ENCODE results near the gene RASGEF1B. TPM values are rescaled to one million over a fixed set of nuclear protein-coding genes. Genes with fewer than 3 reads are reported as not detected.
"Not testable (repeated sequence)": the region's sequence is repeated elsewhere in the genome, so short reads cannot be mapped to it uniquely, and the experiment has no call there.

RASGEF1B gene
- total RNA-seq, 1 donor from 2014 or later, result 43.7 TPM

DNA sequence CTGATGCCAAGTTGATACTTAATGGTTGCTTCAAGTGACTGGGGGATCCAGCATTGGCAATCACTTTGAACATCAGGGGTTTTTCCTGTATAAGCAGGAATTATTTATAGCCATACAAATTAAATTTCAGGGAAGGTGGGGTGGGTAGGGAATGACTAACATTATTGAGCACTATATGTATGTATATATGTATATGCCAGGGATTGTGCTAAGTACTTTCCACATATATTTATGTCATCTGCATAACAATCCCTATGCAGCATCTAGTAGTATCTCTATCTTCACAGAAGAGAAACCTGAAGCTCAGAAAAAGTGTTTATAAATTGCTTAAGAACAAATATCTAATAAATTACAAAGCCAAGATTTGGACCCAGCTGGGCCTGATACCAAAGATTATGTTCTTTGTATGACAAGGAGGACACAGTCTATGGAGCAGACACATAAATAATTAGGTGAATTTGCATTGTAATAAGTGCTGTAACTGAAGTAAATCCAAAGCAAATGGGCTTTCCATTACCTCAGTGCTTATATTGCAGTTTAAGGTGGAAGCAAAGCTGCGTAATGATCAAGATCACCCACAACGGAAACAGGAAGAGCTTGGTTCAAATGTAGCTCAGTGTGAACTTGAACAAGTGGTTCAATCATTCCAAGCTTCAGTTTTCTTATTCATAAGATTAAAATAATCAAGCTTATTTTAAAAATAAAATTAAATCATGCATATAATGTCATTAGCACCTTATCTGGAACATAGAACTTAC is 18.9 kb upstream of the RASGEF1B start:
- Mint-ChIP-seq H3K27ac (peak overlapping the region; percentile 86), H3K27me3 (no peaks in the 10 kb centered on the region), H3K4me1 (peaks cover 63% of the 10 kb centered on the region), H3K9me3 (peaks cover 3% of the 10 kb centered on the region), H3K36me3 (ENCODE audit: low read depth) (no peaks in the 10 kb centered on the region), H3K4me3 (no peak overlapping the region)
- ATAC-seq (ENCODE audit: low read depth) (peak; percentile 4), DNase-seq (no peak)
- TF ChIP-seq, protein P1, sequence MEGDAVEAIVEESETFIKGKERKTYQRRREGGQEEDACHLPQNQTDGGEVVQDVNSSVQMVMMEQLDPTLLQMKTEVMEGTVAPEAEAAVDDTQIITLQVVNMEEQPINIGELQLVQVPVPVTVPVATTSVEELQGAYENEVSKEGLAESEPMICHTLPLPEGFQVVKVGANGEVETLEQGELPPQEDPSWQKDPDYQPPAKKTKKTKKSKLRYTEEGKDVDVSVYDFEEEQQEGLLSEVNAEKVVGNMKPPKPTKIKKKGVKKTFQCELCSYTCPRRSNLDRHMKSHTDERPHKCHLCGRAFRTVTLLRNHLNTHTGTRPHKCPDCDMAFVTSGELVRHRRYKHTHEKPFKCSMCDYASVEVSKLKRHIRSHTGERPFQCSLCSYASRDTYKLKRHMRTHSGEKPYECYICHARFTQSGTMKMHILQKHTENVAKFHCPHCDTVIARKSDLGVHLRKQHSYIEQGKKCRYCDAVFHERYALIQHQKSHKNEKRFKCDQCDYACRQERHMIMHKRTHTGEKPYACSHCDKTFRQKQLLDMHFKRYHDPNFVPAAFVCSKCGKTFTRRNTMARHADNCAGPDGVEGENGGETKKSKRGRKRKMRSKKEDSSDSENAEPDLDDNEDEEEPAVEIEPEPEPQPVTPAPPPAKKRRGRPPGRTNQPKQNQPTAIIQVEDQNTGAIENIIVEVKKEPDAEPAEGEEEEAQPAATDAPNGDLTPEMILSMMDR (IDR thresholded peaks at IDR 0.05), result no peak
- intact Hi-C loops (cut with micrococcal nuclease), result loop anchor here (1.0 to 10.0 kb wide), 3 partner anchors 8 to 1624 kb away; partner anchors contain the start of gene PLAC8
- ChIA-PET POLR2A (interaction anchor here (0.8 to 6.8 kb wide), 5 partner anchors 8 to 72 kb away, joined by 3 to 75 read pairs (median 3); partner anchors contain the start of gene RASGEF1B), CTCF (interaction anchor here (1.0 to 3.7 kb wide), 3 partner anchors 10 to 354 kb away, joined by 4 to 12 read pairs (median 4); partner anchors contain the start of gene RASGEF1B)

DNA sequence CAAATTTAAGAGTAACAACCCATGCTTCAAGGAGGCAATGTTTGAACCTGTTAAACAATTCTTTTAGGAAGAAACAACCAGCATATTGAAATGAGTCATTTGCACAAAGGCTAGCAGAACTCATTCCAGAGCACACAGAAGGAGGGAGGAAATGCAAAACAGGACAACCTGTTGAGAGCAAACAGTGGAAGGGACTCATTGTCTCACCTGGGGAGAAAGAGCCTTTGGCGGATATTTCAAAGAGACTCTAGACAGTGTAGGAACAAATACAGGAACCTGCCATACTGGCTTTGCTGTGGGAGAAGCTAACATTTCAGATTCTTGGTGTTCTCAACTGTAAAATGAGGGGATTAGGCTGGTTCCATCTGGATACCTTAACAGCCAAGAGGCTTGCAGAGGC is 14.8 kb upstream of the RASGEF1B start:
- Mint-ChIP-seq H3K27me3 (no peaks in the 10 kb centered on the region), H3K4me1 (peaks cover 35% of the 10 kb centered on the region), H3K27ac (no peak overlapping the region), H3K36me3 (ENCODE audit: low read depth) (no peaks in the 10 kb centered on the region), H3K9me3 (no peaks in the 10 kb centered on the region), H3K4me3 (no peak overlapping the region)
- TF ChIP-seq, protein P1 (IDR thresholded peaks at IDR 0.05), result no peak
- POLR2A ChIA-PET, result no interaction called here
- DNase-seq, result no peak
- CTCF ChIA-PET, result no interaction called here
- intact Hi-C loops (cut with micrococcal nuclease), result no loop called here
- ATAC-seq (ENCODE audit: low read depth), result no peak

DNA sequence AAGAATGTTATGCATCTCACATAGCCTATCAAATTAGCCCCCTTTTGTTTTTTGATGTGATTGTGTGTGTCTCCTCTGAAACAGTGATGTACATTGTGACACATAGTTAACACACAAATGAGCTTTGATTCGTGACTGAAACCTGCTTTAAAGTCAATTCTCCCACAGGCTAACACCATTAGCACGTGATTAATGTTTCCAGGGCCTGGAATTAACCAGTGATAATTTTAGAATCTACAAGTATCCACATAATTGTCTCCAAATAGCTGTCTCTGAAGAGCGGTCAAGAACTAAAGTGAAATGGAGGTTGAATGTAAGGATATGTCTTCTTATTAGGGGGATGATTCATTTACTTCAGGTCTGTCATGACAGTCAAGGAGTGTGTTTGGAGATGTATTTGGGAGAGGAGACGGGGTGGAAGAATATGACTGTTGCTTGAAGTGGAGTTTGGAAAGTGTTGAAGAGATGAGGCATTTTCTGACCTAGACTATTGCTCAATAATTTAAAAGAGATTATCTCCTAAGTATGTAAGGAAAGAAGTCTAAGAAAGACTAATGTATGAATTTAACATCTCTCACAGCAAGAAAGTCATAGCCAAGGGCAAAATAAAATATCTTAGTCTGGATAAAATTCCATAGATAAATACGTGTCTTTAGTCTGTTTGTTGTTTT is 13.7 kb upstream of the RASGEF1B start:
- Mint-ChIP-seq H3K4me1 (peaks cover 27% of the 10 kb centered on the region), H3K27me3 (no peaks in the 10 kb centered on the region), H3K4me3 (no peak overlapping the region), H3K27ac (no peak overlapping the region), H3K36me3 (ENCODE audit: low read depth) (no peaks in the 10 kb centered on the region), H3K9me3 (no peaks in the 10 kb centered on the region)
- ChIA-PET CTCF (interaction anchor here (1.2 kb wide), 1 partner anchor 202 kb away, joined by 3 read pairs; no protein-coding TSS in a partner anchor), POLR2A (no interaction called here)
- ATAC-seq (ENCODE audit: low read depth), result no peak
- intact Hi-C loops (cut with micrococcal nuclease), result no loop called here
- DNase-seq, result no peak
- TF ChIP-seq, protein P1 (IDR thresholded peaks at IDR 0.05), result no peak

DNA sequence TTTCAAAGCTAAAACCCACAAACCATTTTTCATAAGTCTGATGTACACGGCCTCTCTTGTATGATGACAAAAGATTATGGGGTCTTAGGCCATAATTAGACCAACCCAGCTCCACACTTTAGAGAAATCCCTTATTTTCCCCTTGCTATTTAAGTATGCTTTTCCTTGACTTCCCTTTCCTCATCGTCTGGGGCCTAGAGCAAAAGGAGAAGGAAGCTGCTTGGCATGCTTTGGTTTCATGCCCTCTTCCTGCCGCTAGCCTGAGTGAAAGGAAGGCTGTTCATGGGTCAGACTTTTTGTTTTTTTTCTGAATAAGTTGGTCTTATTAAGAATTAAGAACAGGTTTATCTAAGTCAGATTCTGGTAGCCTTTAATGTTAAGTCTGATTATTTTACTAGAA is 10.6 kb upstream of the RASGEF1B start:
- DNase-seq (no peak), ATAC-seq (ENCODE audit: low read depth) (no peak)
- no peaks in the 10 kb centered on the region for H3K27me3 Mint-ChIP-seq
- intact Hi-C loops (cut with micrococcal nuclease), result loop anchor here (1.0 kb wide), 2 partner anchors 8 to 9 kb away; no protein-coding TSS in a partner anchor
- no peak overlapping the region for H3K4me3 Mint-ChIP-seq
- H3K4me1 Mint-ChIP-seq, result peaks cover 8% of the 10 kb centered on the region
- H3K9me3 Mint-ChIP-seq, result no peaks in the 10 kb centered on the region
- TF ChIP-seq, protein P1 (IDR thresholded peaks at IDR 0.05), result no peak
- ChIA-PET POLR2A (interaction anchor here (0.9 to 1.4 kb wide), 3 partner anchors 8 to 28 kb away, joined by 3 to 7 read pairs (median 3); partner anchors contain the start of gene RASGEF1B), CTCF (no interaction called here)
- H3K27ac Mint-ChIP-seq, result peak overlapping the region; percentile 43
- H3K36me3 Mint-ChIP-seq (ENCODE audit: low read depth), result no peaks in the 10 kb centered on the region

DNA sequence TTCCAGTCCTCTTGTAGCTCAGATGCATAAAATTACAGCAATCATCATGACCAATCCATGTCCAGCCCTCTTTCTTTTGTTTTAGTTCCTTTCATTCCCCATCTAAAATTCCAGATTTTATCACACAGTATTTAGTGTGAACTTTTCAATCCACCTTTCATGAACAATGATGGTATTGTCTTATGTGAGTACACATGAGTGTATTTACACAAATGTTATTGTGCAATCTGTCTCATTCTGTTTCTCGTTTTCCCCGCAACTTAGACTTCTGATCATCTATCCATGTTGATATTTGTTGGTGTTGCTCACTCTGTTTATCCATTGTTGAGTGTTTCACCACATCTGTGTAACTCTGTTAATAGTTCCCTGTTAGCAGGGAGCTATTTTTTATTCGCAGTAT is 9.4 kb upstream of the RASGEF1B start:
- ATAC-seq (ENCODE audit: low read depth) (no peak), DNase-seq (no peak)
- H3K4me3 Mint-ChIP-seq, result no peak overlapping the region
- no peaks in the 10 kb centered on the region for H3K36me3 Mint-ChIP-seq (ENCODE audit: low read depth)
- POLR2A ChIA-PET, result no interaction called here
- no peak overlapping the region for H3K27ac Mint-ChIP-seq
- H3K9me3 Mint-ChIP-seq, result no peaks in the 10 kb centered on the region
- TF ChIP-seq, protein P1 (IDR thresholded peaks at IDR 0.05), result no peak
- intact Hi-C loops (cut with micrococcal nuclease), result no loop called here
- H3K27me3 Mint-ChIP-seq, result no peaks in the 10 kb centered on the region
- CTCF ChIA-PET, result interaction anchor here (1.5 kb wide), 1 partner anchor 10 kb away, joined by 4 read pairs; no protein-coding TSS in a partner anchor
- H3K4me1 Mint-ChIP-seq, result peaks cover 8% of the 10 kb centered on the region

DNA sequence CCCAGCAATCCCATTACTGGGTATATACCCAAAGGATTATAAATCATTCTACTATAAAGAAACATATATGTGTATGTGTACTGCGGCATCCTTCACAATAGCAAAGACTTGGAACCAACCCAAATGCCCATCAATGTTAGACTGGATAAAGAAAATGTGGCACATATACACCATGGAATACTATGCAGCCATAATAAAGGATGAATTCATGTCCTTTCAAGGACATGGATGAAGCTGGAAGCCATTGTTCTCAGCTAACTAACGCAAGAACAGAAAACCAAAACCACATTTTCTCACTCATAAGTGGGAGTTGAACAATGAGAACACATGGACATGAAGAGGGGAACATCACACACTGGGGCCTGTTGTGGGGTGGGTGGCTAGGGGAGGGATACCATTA is 7.9 kb upstream of the RASGEF1B start:
- peaks cover 15% of the 10 kb centered on the region for H3K4me1 Mint-ChIP-seq
- DNase-seq; H3K9me3 Mint-ChIP-seq; H3K27me3 Mint-ChIP-seq; H3K36me3 Mint-ChIP-seq (ENCODE audit: low read depth); intact Hi-C loops (cut with micrococcal nuclease); ATAC-seq (ENCODE audit: low read depth); POLR2A ChIA-PET; H3K4me3 Mint-ChIP-seq; CTCF ChIA-PET: not testable (repeated sequence)
- H3K27ac Mint-ChIP-seq, result peak overlapping the region; percentile 5
